Tibial nerve (tissue), 3 donors: ENCODE measurements around the gene URI1.

Experiments used
- CTCF ChIP-seq, 5 experiments: fragments of 200-600 bp in 3 of 5; fragments of 450-650 bp in 2 of 5; sonication (generic) in 3 of 5; IDR thresholded peaks; one replicate each; pipeline ENCODE4 v1.5.1; 2016 to 2019; ENCODE audit warnings: antibody characterized with exemption in 5 of 5, mild to moderate bottlenecking in 3 of 5, moderate library complexity in 2 of 5
- POLR2A ChIP-seq, 2 donors: fragments of 450-650 bp; IDR thresholded peaks; one replicate each; pipeline ENCODE4 v1.6.1; 2017; ENCODE audit warnings: antibody characterized with exemption in 2 of 2, mild to moderate bottlenecking in 2 of 2, moderate library complexity in 2 of 2

DNA sequence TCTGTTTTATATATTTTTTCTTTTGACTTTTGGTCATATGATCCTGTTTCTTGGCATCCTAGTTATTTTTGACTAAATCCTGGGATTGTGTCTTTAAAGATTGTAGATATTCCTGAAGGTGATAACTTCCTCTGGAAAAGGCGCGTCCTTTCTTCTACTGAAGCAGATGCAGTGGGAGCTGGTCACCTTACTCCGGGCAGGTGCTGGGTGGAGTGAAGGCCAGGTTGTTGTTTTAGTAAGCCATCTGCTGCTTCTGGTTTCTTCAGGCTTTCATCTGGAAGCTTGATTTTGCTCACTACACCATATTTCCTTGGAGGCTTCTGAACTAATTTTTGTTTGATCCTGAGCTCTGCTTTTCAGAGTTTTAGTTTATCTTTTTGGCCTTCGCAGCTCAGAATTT lies 21.5 kb downstream of the URI1 start:
- no peak for TF ChIP-seq CTCF (IDR thresholded peaks at IDR 0.05)
- TF ChIP-seq POLR2A (IDR thresholded peaks at IDR 0.05) = no peak
